HepG2 (cell line): ENCODE measurements around the gene ANKRD1. TPM values are rescaled to one million over a fixed set of nuclear protein-coding genes. Genes with fewer than 3 reads are reported as not detected.

Experiments used
- AGO1 ChIP-seq: fragments of 200-400 bp; formaldehyde crosslinking; IDR thresholded peaks from 2 replicates; pipeline ENCODE4 v1.6.1; 2017; ENCODE audit warnings: mild to moderate bottlenecking, low read depth, low read length, moderate library complexity; ENCODE audit not compliant: poor library complexity, severe bottlenecking
- IRX3 ChIP-seq: sonication (generic); formaldehyde crosslinking; IDR thresholded peaks from 2 replicates; pipeline ENCODE4 v1.8.1; 2023; ENCODE audit warnings: mild to moderate bottlenecking, low read depth, missing genetic modification reagents, borderline replicate concordance
- KLF15 ChIP-seq: sonication (generic); formaldehyde crosslinking; IDR thresholded peaks from 2 replicates; pipeline ENCODE4 v1.8.1; 2023; ENCODE audit warnings: borderline replicate concordance, mild to moderate bottlenecking, inconsistent platforms, missing genetic modification reagents, mixed read lengths
- MAFF ChIP-seq: IDR thresholded peaks from 2 replicates; pipeline ENCODE4 v1.6.1; 2011; ENCODE audit warnings: low read depth, low read length, improper control_type of control experiment
- MED13 ChIP-seq: sonication (generic); formaldehyde crosslinking; IDR thresholded peaks from 2 replicates; pipeline ENCODE4 v1.5.0; 2020; ENCODE audit warnings: missing genetic modification reagents
- MIER3 ChIP-seq: IDR thresholded peaks from 2 replicates; pipeline ENCODE4 v1.6.1; 2016; ENCODE audit warnings: missing compliant biosample characterization, borderline replicate concordance
- NFIB ChIP-seq: sonication (generic); formaldehyde crosslinking; IDR thresholded peaks from 2 replicates; pipeline ENCODE4 v1.9.0; 2021; ENCODE audit warnings: missing genetic modification reagents, mild to moderate bottlenecking, borderline replicate concordance
- POLR2AphosphoS5 ChIP-seq: IDR thresholded peaks from 2 replicates; pipeline ENCODE4 v1.6.1; 2012; ENCODE audit warnings: low read depth, low read length
- SAFB2 ChIP-seq: sonication (generic); formaldehyde crosslinking; IDR thresholded peaks from 2 replicates; pipeline ENCODE4 v1.5.1; 2020; ENCODE audit warnings: missing genetic modification reagents, low read depth, mild to moderate bottlenecking, borderline replicate concordance
- SUZ12 ChIP-seq: fragments of 150-350 bp; IDR thresholded peaks from 2 replicates; pipeline ENCODE4 v1.6.1; 2014; ENCODE audit warnings: low read depth, low read length
- ZBTB39 ChIP-seq: sonication (generic); formaldehyde crosslinking; IDR thresholded peaks from 2 replicates; pipeline ENCODE4 v1.5.0; 2020; ENCODE audit warnings: missing genetic modification reagents
- ZNF138 ChIP-seq: sonication (generic); formaldehyde crosslinking; IDR thresholded peaks from 2 replicates; pipeline ENCODE4 v1.5.0; 2020; ENCODE audit warnings: mild to moderate bottlenecking, low read depth, missing genetic modification reagents
- ZNF343 ChIP-seq: sonication (generic); formaldehyde crosslinking; IDR thresholded peaks from 2 replicates; pipeline ENCODE4 v1.4.0; 2020; ENCODE audit warnings: mild to moderate bottlenecking, missing genetic modification reagents
- ZNF432 ChIP-seq: sonication (generic); formaldehyde crosslinking; IDR thresholded peaks from 2 replicates; pipeline ENCODE4 v1.5.0; 2020; ENCODE audit warnings: missing genetic modification reagents, mild to moderate bottlenecking, borderline replicate concordance
- ZNF501 ChIP-seq: sonication (generic); formaldehyde crosslinking; IDR thresholded peaks from 2 replicates; pipeline ENCODE4 v1.5.1; 2020; ENCODE audit warnings: mild to moderate bottlenecking, moderate library complexity, missing genetic modification reagents
- ZNF543 ChIP-seq: sonication (generic); formaldehyde crosslinking; IDR thresholded peaks from 2 replicates; pipeline ENCODE4 v1.4.0; 2020; ENCODE audit warnings: mild to moderate bottlenecking, missing genetic modification reagents
- ZNF75D ChIP-seq: sonication (generic); formaldehyde crosslinking; IDR thresholded peaks from 2 replicates; pipeline ENCODE4 v1.8.1; 2023; ENCODE audit warnings: missing genetic modification reagents, mild to moderate bottlenecking, borderline replicate concordance
- polyA plus RNA-seq, 8 experiments: library from polyadenylated mRNA; depleted of rRNA in 3 of 8; stranded (reverse) in 7 of 8; unstranded in 1 of 8; fragments of >200 nt; fragmentation: Illumina TruSeq in 4 of 8; extraction: Trizol in 4 of 8; gene quantifications; 2 replicates each; pipeline versions ENCODE4 v1.2.1 to v1.2.3, GENCODE V29; 2011 to 2016; ENCODE audit warnings: low read depth in 4 of 8, missing spikeins in 1 of 8, mixed read lengths in 1 of 8; ENCODE audit not compliant: insufficient read depth in 1 of 8
- total RNA-seq, 5 experiments: library from RNA; depleted of rRNA; stranded (reverse); fragments of >200 nt; fragmentation: Illumina TruSeq; extraction: Trizol; gene quantifications; 2 replicates each; pipeline ENCODE4 v1.2.3, GENCODE V29; 2016; ENCODE audit warnings: low read depth in 1 of 5
- TF ChIP-seq, protein P1 (sequence below): sonication (generic); formaldehyde crosslinking; IDR thresholded peaks from 2 replicates; pipeline ENCODE4 v1.5.1; 2020; ENCODE audit warnings: mild to moderate bottlenecking, missing genetic modification reagents
- TF ChIP-seq, protein P2 (sequence below): sonication (generic); formaldehyde crosslinking; IDR thresholded peaks from 2 replicates; pipeline ENCODE4 v1.5.1; 2020; ENCODE audit warnings: missing genetic modification reagents, mild to moderate bottlenecking, borderline replicate concordance

ANKRD1 gene
- total and polyA plus RNA-seq, 2 of the 13 experiments (the other 11 are each of a cell fraction or from before 2014, with no cell fraction given), result 19.4 to 41.8 TPM

GRCh38 chr10:90930971-90931871 is 10.3 kb upstream of the ANKRD1 start (continued):
- TF ChIP-seq IRX3 (CRISPR knock-in tag) (no peak), SAFB2 (CRISPR knock-in tag) (no peak), ZBTB39 (0 out of 2 replicates have a peak, but pooled peaks have one; percentile 36), ZNF543 (CRISPR knock-in tag) (0 out of 2 replicates have a peak, but pooled peaks have one; percentile 60), ZNF501 (CRISPR knock-in tag) (no peak; the same call in 1 of the 2 replicates), SUZ12 (no peak), AGO1 (no peak), MIER3 (CRISPR knock-in tag) (peak; percentile 89; the same call in 1 of the 2 replicates), NFIB (CRISPR knock-in tag) (no peak), POLR2AphosphoS5 (no peak), MED13 (CRISPR knock-in tag) (peak; percentile 67; the same call in 1 of the 2 replicates), ZNF432 (CRISPR knock-in tag) (no peak), MAFF (peak; percentile 18; the same call in 1 of the 2 replicates), ZNF75D (CRISPR knock-in tag) (no peak), ZNF138 (CRISPR knock-in tag) (no peak), ZNF343 (no peak), KLF15 (no peak)
- TF ChIP-seq, protein P1, sequence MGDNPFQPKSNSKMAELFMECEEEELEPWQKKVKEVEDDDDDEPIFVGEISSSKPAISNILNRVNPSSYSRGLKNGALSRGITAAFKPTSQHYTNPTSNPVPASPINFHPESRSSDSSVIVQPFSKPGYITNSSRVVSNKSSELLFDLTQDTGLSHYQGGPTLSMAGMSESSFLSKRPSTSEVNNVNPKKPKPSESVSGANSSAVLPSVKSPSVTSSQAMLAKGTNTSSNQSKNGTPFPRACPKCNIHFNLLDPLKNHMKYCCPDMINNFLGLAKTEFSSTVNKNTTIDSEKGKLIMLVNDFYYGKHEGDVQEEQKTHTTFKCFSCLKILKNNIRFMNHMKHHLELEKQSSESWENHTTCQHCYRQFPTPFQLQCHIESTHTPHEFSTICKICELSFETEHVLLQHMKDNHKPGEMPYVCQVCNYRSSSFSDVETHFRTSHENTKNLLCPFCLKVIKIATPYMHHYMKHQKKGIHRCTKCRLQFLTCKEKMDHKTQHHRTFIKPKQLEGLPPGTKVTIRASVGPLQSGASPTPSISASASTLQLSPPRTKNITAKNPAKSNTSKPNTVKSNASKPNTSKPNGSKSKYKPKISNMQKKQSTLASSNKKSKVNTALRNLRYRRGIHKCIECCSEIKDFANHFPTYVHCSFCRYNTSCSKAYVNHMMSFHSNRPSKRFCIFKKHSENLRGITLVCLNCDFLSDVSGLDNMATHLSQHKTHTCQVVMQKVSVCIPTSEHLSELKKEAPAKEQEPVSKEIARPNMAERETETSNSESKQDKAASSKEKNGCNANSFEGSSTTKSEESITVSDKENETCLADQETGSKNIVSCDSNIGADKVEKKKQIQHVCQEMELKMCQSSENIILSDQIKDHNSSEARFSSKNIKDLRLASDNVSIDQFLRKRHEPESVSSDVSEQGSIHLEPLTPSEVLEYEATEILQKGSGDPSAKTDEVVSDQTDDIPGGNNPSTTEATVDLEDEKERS (CRISPR knock-in tag), result peak; percentile 67; the same call in 1 of the 2 replicates
- TF ChIP-seq, protein P2, sequence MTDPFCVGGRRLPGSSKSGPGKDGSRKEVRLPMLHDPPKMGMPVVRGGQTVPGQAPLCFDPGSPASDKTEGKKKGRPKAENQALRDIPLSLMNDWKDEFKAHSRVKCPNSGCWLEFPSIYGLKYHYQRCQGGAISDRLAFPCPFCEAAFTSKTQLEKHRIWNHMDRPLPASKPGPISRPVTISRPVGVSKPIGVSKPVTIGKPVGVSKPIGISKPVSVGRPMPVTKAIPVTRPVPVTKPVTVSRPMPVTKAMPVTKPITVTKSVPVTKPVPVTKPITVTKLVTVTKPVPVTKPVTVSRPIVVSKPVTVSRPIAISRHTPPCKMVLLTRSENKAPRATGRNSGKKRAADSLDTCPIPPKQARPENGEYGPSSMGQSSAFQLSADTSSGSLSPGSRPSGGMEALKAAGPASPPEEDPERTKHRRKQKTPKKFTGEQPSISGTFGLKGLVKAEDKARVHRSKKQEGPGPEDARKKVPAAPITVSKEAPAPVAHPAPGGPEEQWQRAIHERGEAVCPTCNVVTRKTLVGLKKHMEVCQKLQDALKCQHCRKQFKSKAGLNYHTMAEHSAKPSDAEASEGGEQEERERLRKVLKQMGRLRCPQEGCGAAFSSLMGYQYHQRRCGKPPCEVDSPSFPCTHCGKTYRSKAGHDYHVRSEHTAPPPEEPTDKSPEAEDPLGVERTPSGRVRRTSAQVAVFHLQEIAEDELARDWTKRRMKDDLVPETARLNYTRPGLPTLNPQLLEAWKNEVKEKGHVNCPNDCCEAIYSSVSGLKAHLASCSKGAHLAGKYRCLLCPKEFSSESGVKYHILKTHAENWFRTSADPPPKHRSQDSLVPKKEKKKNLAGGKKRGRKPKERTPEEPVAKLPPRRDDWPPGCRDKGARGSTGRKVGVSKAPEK (CRISPR knock-in tag), result no peak
